Astrocyte (in vitro differentiated cells and primary cell): ENCODE data around the gene ZNF691.

Source experiments
- EZH2 ChIP-seq: IDR thresholded peaks from 2 replicates; pipeline ENCODE4 v1.6.1; 2012; ENCODE audit warnings: mild to moderate bottlenecking, low read length, inconsistent platforms; ENCODE audit not compliant: insufficient read depth
- TF ChIP-seq, protein P1 (sequence below): IDR thresholded peaks from 2 replicates; pipeline ENCODE4 v1.5.1; 2011; ENCODE audit warnings: low read depth, mild to moderate bottlenecking, inconsistent platforms, low read length, moderate library complexity; ENCODE audit not compliant: insufficient read depth

DNA sequence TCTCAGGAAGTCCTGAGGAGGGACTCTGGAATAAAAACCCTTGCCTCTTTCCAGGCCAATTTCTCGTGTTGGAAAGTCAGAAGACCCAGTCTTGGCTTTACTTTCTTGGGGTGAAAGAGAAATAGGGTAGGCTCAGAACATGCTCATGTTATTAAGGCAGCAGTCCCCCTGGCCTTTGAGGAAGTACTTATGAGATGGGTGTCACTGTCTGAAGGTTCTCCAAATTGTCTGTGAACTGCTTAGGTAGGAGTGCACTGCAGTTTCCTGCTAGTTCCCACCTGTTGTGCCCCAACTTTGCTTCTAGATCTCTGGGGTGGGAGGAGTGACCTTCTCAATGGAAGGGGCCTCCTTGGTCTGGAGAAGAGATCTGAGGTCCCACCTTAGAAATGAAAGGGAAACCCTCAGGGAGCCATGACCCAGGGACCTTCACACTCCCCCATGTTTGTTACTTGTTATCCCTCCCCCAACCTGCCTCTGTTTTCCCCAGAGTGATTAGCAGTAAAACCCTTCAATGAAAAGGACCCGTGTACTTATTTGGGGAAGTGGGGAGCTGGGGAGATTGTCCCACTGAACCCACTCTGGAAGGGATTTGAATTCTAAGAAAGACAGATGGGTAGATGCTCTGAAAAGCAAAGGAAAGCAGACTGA lies 5.7 kb downstream of the ZNF691 start:
- TF ChIP-seq, protein P1, sequence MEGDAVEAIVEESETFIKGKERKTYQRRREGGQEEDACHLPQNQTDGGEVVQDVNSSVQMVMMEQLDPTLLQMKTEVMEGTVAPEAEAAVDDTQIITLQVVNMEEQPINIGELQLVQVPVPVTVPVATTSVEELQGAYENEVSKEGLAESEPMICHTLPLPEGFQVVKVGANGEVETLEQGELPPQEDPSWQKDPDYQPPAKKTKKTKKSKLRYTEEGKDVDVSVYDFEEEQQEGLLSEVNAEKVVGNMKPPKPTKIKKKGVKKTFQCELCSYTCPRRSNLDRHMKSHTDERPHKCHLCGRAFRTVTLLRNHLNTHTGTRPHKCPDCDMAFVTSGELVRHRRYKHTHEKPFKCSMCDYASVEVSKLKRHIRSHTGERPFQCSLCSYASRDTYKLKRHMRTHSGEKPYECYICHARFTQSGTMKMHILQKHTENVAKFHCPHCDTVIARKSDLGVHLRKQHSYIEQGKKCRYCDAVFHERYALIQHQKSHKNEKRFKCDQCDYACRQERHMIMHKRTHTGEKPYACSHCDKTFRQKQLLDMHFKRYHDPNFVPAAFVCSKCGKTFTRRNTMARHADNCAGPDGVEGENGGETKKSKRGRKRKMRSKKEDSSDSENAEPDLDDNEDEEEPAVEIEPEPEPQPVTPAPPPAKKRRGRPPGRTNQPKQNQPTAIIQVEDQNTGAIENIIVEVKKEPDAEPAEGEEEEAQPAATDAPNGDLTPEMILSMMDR = no peak
- TF ChIP-seq EZH2 = no peak
